Kidney tubule cell (primary cell): ENCODE measurements around the gene KISS1R.
A peak's percentile ranks its signal among the peaks of the same experiment; 100 is the strongest.

ENCODE experiments used
- DNase-seq: peaks from one replicate; pipeline ENCODE4 v3.0.0-alpha.2; 2018; ENCODE audit warnings: low spot score

Gene KISS1R

DNA sequence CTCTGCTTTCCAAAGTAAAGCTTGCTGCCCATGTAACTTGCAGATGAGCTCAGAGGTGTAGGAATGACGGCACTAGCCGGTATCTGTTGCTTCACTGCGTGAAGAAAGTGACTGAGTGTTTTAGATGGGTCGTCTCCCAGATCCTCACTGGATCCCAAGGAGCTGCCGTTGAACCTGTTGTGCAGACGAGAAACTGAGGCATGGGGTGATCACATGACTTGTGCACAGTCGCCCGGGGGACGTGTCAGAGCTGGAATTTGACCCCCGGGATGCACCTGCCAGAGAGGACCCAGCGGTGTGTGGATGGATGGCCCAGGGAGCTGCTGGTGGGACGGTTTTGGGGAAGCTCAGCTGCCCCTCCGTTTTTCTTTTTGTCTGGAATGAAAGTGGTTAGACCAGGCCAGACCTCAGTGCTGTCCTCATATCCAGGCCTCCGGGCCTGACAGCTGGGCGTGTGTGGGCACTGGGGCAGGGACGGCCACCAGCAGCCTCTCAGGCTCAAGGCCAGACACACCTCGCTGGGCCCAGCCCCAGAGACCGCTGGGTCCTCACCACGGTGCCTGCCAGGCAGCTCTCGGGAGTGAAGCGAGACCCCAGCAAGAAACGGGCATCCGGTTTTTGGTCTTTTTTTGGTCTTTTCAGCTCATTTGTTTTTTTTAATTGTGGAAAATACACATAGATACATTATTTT is 21.2 kb downstream of the KISS1R start:
- DNase-seq = no peak

DNA sequence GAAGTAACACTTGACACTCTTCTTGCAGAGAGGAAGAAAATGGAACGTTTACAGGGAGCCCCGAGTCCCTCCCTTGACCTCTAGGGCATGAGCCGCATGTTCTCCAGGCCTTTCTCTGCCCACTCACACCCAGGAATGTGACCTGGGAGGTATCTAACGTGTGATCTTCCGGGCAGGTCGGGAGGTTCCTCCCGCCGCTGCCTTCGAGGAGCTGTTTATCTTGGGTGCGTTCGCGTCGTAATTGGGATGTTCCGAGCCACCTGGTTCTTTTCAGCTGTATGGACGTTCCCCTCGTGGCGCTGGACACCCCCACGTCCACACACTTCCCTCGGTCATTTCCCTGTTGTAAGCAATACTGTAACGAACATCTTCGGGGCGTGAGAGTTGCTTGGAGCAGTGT is 22.3 kb downstream of the KISS1R start:
- no peak for DNase-seq

DNA sequence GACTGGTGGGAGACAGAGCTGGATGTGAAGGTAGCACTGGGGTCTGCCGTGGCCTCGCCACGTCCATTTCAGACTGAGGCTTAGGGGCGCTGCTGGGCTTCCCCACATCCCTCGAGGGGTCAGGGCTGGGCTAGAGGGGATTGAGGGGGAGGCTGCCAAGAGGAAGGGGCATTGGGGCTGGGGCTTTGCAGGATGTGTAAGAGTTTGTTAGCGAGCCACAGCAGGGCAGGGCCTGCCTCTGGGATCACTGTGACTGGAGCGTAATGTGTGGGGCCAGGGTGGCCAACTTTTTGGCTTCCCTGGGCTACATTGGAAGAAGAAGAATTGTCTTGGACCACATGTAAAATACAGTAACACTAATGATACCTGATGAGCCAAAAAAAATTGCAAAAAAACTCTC is 22.8 kb downstream of the KISS1R start:
- DNase-seq = no peak

DNA sequence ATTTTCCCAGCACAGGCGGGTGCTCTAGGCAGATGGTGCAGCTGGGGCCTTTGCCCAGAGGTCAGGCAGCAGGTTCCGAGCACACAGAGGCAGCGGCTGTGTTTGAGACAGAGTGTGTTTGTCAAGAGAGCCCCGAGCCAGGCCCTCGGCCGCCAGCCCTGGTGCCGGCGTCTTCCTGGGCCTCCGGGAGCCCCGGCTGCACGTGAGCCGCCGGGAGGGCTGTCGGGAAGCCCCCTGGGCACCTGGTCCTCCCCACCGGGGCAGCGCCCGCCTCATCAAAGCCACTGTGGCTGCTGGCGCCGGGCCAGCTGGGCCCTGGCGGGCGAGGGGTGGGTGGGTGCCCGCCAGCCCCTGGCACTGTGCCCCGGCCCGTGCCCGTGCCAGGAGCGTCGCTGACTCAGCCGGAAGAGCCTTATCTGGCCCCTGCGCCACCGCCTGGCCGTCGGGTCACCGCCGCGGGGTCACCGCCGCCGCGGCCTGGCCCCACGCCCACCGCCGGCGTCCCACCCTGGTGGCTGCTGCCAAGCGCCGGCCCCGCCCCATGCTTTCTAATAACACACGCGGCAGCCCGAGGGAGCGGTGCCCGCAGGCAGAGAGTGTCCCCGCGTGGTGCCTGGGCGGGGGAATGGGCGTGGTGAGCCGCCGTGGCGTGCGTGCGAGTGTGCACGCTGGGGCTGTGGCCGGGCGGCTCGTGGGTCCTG is 23.6 kb downstream of the KISS1R start:
- DNase-seq = peak; percentile 85

DNA sequence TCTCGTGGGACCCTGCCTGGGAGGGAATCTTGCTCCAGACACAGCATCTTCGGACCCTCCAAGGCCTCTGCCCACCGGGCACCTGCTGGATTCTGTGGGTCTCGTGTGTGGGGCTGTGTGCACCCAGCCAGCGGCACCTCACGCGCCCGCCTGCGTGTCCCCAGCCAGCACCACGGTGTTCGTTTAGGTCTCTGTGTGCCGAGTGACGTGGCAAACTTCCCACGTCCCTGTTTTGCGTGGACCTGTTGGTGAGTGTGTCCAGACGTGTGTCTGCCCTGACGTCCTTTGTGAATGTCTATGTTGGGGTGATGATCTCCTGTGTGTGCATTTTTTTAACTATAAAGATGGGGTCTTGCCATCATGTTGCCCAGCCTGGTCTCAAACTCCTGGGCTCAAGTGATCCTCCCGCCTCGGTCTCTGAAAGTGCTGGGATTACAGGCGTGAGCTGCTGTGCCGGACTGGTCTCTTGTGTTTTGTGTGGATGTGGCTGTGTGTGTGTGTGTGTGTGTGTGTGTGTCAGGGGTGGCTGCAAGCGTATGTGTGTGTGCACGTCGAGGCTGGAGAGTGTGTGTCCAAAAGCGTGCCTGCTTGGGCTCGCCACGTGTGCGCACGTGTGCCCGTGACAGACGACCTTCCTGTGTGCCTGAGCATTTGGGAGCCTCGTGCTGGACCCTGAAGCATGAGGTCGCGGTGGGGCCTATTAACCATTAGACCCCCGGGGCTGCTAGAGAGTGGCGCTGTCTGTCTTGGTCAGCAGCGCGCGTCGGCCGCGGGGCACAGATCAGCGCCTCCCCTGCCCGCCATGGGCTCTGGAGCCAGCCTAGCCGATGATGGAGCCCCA is 24.4 kb downstream of the KISS1R start:
- no peak for DNase-seq

DNA sequence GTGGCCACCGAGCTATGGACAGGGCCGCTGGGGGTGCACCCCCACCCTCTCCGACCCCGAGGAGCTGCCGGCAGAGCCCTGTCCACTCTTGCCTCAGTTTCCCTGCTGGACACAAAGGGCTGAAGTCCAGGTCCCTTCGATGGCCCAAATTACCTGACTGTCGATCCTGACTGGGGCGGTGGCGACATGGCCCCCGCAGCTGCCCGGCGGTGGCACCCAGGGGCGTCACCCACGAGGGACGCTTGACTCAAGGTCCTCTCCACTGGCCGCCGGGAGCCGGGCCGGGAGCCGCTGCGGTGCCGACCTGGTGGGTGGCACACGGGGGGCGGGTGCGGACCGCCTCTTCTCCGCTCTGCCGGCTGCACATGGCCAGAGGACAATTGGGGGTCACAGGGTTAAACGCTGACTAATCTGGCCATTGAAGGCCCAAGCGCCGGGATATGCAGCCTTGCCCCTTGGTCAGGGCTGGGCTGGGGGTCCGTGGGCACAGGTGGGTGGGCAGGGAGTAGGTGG is 25.1 kb downstream of the KISS1R start:
- DNase-seq = no peak

DNA sequence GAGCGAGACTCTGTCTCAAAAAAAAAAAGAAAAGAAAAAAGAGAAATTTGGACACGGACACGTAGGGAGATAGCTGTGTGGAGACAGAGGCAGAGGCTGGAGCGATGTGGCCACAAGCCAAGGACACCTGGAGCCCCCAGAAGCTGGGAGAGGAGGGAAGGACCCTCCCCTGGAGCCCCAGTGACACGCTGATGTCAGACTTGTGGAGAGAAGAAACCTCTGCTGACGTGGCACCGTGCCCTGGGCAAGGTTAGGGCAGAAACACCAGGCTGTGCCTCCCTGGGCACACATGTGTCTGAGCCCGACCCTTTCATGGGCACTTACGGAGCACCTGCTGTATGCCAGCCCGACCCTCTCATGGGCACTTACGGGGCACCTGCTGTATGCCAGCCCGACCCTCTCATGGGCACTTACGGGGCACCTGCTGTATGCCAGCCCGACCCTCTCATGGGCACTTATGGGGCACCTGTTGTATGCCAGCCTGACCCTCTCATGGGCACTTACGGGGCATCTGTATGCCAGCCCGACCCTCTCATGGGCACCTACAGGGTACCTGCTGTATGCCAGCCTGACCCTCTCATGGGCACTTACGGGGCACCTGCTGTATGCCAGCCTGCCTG is 26.5 kb downstream of the KISS1R start:
- no peak for DNase-seq

DNA sequence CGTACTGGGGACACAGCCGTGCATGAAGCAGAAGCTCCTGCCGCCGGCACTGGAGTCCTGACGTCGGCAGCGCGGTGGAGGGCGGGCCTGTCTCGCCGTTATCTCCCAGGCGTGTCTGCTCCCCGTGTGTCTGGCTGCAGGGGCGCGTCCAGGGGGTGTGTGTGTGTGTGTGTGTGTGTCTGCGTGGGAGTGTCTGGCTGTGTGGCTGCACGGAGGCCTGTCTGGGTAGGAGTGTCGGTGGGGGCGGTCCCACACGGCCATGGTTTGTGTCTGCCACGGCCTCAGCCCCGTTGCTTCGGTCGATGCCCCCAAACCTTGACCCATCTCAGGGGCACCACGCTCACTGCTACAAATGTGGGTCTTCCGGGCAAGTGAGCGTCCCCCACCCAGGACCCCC is 27.0 kb downstream of the KISS1R start:
- DNase-seq = peak; percentile 31

DNA sequence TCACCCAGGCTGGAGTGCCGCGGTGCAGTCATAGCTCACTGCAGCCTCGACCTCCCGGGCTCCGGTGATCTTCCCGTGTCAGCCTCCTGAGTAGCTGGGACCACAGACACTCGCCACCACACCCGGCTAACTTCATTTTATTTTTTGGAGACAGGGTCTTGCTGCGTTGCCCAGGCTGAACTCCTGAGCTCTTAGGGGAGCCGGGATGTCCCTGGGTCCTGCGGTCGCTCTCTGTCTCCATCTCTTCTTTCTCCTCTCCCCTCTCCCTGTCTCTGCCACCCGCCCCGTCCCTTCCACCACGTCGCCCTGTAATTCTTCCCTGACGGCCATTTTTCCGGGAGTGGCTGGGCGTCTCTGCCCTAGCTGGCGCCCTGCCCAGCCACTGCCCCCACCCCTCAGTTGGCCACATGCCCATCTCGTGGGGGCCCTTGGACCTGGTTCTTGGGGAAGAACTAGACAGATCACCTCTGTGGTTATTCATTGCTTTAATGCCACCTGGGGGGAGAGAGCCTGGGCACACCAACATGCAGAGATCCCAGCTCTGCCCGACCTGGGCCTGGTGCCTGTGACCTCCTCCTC is 27.6 kb downstream of the KISS1R start:
- peak; percentile 23 for DNase-seq

DNA sequence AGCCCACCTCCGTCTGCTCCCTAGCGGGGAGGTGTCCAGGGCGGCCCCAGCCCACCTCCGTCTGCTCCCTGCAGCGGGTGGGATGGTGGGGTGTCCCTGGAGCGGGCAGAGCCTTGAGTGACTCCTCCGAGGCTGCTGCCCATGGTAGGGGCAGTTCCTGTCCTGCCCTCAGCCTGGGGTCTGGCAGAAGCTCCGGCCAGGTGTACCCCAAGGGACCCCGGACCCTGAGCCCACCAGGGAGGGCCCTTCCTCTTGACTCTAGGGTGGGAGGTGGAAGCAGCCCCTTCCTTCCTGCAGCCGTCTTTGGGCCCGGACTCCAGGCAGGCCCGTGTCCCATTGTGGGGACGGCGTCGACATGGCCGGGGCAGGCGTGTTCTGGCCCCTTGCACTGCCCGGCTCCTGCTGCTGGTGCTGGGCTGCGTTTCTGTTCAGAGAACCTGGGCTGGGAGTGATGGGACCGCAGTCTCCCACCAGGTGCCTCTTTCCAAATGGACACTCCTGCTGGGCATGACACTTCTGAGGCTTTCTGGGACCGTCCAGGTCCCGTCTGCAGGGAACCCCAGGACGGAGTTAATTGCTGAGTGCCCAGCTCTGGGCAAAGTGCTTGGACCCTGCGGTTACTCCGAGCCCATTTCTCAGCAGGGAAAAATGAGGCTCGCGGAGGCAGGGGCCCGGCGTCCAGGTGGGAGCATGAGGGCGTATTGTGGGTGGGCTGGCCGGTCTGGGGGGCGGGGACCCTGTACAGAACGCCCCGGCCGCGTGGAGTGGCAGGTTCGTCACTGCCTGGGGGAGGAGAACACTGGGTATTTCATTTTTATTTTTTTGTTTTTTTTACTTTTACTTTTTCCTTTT is 28.5 kb downstream of the KISS1R start:
- no peak for DNase-seq

DNA sequence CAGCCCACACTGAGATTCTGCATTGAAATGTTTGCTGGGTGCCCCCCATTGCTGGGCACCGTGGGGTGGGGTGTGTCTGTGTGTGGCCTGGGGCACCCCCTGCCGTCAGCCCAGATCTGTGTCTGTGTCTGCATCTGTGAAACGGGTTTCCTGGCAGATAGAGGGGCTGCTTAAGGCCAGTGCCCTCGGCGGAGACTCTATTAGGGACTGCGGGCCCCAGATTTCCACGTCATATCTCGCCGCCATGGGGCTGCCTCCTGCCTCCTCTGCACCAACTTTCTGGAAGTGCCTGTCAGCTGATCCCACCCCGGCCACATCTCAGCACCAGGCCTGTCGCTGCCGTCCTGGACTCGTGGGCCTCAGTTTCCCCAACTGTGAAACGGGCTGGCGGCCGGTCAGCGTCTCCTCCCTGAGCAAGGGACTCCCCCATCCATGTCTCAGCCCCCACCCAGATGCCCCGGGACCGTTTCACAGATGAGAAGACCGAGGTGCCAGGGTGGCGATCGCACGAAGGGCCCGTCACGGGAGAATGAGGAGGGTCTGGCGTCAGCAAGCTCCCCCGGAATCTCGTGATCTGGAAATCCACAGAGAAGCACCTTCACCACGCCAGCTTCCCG is 30.1 kb downstream of the KISS1R start:
- DNase-seq = no peak

DNA sequence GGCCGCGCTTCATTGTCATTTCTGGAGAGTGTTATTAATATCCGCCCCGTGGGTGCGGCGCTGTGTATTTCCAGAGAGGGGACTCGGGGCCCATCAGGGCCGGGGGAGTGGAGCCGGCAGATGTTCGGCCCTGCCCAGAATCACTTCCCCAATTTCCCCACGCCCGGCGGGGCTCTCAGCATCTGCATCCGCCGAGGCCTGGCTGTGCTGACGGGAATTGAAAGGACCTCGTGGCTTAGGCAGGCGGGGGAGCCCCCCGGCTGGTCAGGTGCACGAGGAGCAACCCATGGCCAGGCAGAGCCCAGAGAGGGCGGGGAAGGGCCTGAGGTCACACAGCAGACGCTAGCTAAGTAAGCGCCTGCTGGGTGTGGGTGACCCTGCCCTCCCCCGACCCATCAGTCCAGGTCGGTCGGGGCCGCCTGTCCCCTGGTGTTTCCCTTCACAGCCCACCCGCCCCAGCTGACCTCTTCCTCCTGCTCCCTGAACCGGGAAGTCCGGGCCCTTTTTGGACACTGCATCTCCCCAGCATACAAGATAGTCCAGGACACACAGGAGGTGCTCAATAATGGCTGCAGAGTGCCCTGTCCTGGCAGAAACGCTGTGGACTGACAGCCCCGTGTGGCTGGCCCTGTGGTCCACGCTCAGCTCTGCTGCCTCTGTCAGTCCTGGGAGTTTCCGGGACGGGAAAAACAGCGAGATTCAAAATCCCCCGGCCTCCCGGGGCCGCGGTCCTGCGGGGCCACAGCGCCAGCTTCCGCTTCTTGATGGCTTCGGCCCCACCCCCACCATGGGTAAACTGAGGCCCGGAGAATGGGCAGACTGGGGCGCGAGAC is 30.8 kb downstream of the KISS1R start:
- DNase-seq = no peak

DNA sequence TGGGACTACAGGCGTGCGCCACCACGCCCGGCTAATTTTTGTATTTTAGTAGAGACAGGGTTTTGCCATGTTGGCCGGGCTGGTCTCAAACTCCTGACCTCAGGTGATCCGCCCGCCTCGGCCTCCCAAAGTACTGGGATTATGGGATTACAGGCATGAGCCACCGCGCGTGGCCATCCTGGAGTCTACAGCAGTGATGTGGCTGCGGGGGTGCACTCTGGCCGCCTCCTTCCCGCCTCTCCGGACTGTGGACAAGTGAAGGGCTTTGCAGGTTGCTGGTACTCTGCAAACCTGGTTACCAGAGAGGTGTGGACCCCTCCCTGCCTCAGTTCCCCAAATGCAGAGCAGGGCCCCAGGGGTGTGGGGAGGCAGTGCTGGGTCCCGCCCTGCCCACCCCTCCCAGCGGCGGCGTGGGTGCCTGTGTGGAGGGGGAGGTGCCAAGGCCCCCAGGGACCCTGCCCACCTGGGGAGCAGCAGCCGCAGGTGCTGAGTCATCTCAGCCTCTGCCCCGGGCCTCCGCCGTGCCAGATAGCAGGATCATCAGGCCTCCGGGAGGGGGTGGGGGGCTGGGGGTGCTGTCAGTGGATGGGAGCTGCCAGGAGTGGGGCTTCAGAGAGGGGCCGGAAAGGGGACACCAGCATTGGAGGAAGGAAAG is 31.8 kb downstream of the KISS1R start:
- no peak for DNase-seq

DNA sequence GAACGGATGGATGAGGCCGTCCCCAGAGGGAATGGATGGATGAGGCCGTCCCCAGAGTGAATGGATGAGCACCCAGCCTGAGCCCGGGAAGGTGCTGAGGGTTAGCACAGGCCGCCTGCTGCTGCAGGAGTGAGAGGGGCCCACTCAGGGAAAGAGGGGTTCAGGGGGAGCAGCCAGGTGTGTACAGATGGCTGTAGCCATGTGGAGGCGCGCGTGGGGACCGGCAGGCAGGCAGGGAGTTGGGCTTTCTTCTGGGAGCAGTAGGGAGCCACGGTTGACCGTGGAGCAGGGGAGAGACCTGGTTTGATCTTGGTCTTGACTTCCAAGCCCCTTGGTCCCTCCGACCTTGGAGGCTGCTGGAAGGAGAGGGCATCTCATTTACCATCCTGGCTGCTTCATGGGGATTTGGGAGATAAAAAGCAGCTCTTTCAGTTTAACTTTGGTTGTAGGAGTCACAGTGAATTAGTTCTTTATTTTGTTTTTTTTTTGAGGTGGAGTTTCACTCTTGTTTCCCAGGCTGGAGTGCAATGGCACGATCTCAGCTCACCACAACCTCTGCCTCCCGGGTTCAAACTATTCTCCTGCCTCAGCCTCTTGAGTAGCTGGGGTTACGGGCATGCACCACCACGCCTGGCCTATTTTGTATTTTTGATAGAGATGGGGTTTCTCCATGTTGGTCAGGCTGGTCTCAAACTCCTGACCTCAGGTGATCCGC is 33.4 kb downstream of the KISS1R start:
- no peak for DNase-seq

DNA sequence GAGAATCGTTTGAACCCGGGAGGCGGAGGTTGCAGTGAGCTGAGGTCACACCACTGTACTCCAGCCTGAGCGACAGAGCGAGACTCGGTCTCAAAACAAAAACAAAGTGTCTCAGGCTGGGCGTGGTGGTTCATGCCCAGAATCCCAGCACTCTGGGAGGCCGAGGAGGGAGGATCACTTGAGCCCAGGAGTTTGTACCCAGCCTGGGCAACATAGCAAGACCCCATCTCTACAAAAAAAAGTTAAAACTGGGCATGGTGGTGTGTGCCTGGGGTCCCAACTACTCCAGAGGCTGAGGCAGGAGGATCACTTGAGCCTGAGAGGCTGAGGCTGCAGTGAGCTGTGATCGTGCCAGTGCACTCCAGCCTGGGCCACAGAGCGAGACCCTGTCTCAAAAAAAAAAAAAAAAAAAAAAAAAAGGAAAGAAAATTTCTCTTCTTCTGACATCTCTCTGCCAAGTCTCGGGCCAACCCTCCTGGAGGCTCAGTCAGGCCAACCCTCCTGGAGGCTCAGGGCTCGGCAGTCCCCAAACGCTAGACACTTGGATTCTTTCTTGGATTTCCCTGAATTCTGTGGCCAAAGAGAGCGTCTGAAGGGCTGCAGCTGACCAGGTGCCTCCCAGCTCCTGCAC is 35.0 kb downstream of the KISS1R start:
- DNase-seq = no peak

DNA sequence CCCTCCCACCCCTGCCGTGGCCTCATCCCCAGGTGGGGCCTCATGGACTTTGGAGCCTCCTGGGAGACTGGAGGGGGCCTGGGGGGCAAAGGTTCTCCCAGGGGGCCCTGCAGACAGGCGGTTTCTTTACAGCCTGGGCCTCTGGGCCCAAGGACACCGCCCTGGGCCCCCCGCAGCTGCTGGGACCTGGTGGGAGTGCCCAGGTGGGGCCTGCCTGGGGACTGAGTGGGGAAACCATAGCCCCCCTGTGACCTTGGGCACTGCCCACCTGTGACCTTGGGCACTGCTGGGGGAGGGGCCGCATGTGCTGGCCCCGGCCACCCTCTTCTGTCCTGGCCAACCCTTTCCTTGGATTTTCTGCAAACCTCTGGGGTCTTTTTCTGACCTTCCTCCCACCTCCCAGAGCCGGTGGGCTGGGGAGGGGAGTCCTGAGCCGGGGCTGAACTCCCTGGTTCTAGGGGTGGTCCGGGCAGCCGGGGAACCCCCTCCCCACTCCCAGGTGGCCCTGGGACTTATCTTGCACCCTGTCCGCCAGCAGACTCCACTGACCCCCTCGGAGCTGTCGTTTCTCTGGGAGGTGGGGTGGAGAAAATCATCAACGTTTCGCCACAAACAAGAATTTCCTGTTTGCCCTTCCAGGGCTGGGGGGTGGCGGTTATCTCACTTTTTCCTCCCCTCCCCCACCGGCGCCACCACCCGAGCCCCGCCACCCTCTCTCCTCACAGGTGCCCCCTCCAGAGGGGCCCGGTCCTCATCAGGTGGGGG is 35.7 kb downstream of the KISS1R start:
- DNase-seq = no peak
